Prostate gland (tissue), 2 donors: ENCODE data around the gene NIT1. TPM values are rescaled to one million over a fixed set of nuclear protein-coding genes. Genes with fewer than 3 reads are reported as not detected.

Source experiments
- DNase-seq: peaks from one replicate; pipeline ENCODE4 v3.0.0-alpha.2; 2019; ENCODE audit warnings: low spot score
- H3K27ac ChIP-seq, 2 donors: fragments of 200-600 bp; sonication (generic); 2 replicates each; pipeline ENCODE4 v1.5.1; 2017 to 2019
- H3K27me3 ChIP-seq: fragments of 200-600 bp; sonication (generic); replicated peaks from 2 replicates; pipeline ENCODE4 v1.5.1; 2019; ENCODE audit not compliant: insufficient read depth
- H3K36me3 ChIP-seq, 2 donors: fragments of 200-600 bp; sonication (generic); 1 replicate in 1 of 2; 2 replicates in 1 of 2; pipeline versions ENCODE4 v1.5.1 to v1.8.1; 2017 to 2019
- H3K4me1 ChIP-seq: fragments of 200-600 bp; sonication (generic); replicated peaks from 2 replicates; pipeline ENCODE4 v1.5.1; 2019
- H3K4me3 ChIP-seq, 2 donors: fragments of 200-600 bp; sonication (generic); 2 replicates each; pipeline ENCODE4 v1.5.1; 2017 to 2019
- H3K9me3 ChIP-seq: fragments of 200-600 bp; sonication (generic); 2 replicates; pipeline ENCODE4 v1.5.1; 2017
- CTCF ChIP-seq, 4 experiments: fragments of 200-600 bp in 2 of 4; fragments of 450-650 bp in 2 of 4; sonication (generic) in 2 of 4; IDR thresholded peaks; 1 replicate in 3 of 4; 2 replicates in 1 of 4; pipeline ENCODE4 v1.5.1; 2016 to 2019; ENCODE audit warnings: antibody characterized with exemption in 4 of 4, mild to moderate bottlenecking in 2 of 4, moderate library complexity in 2 of 4
- POLR2A ChIP-seq: fragments of 450-650 bp; IDR thresholded peaks from one replicate; pipeline ENCODE4 v1.6.1; 2016; ENCODE audit warnings: antibody characterized with exemption, mild to moderate bottlenecking
- POLR2AphosphoS5 ChIP-seq: sonication (generic); formaldehyde crosslinking; IDR thresholded peaks from one replicate; pipeline ENCODE4 v1.6.1; 2017; ENCODE audit warnings: antibody characterized with exemption
- WGBS: methylation state at CpG from one replicate; pipeline ENCODE4 v1.1.5; 2018; 5-methylcytosine and 5-hydroxymethylcytosine counted together
- intact Hi-C: fragments of 100-400 bp; cut with DNase I; formaldehyde crosslinking; loops from one replicate; pipeline ENCODE4 v1.14.2; 2022
- total RNA-seq, 2 donors: library from RNA; depleted of rRNA; stranded (reverse); fragments of >200 nt; gene quantifications; one replicate each; pipeline ENCODE4 v1.1.0, GENCODE V29; 2016

NIT1 gene
- total RNA-seq, 2 donors from 2014 or later, result 31.1 to 51.7 TPM

- no peaks in the 10 kb centered on the region for H3K27me3 ChIP-seq
- 100% methylated on average over 1 of the region's 1 CpG for WGBS
- no peaks in the 10 kb centered on the region for H3K4me1 ChIP-seq
- TF ChIP-seq CTCF (IDR thresholded peaks at IDR 0.05) (no peak), POLR2AphosphoS5 (no peak), POLR2A (no peak)
- no peaks in the 10 kb centered on the region for H3K9me3 ChIP-seq
- H3K4me3 ChIP-seq, result no peak overlapping the region
- no peaks in the 10 kb centered on the region for H3K36me3 ChIP-seq
- intact Hi-C loops, result no loop called here
- no peak for DNase-seq
- H3K27ac ChIP-seq, result no peak overlapping the region
Measured at GRCh38 chr1:161106431-161106830, 11.5 kb upstream of the NIT1 start.

- intact Hi-C loops, result no loop called here
Measured at GRCh38 chr1:161111117-161111516, 6.8 kb upstream of the NIT1 start.

GRCh38 chr1:161111527-161111926 lies 6.4 kb upstream of the NIT1 start:
- no peaks in the 10 kb centered on the region for H3K36me3 ChIP-seq
- no peaks in the 10 kb centered on the region for H3K9me3 ChIP-seq
- no peaks in the 10 kb centered on the region for H3K27me3 ChIP-seq
- intact Hi-C loops, result no loop called here
- H3K4me1 ChIP-seq, result no peaks in the 10 kb centered on the region
- no peak for DNase-seq
- no peak for TF ChIP-seq POLR2A
- no peak for TF ChIP-seq POLR2AphosphoS5
- no peak for TF ChIP-seq CTCF (IDR thresholded peaks at IDR 0.05)
- WGBS, result 91% methylated on average over 2 of the region's 2 CpGs
- H3K27ac ChIP-seq, result no peak overlapping the region
- H3K4me3 ChIP-seq, result no peak overlapping the region

More at GRCh38 chr1:161111117-161111516, 6.8 kb upstream of the NIT1 start:
- H3K36me3 ChIP-seq, result no peaks in the 10 kb centered on the region
- no peak overlapping the region for H3K27ac ChIP-seq
- H3K27me3 ChIP-seq, result no peaks in the 10 kb centered on the region
- no peaks in the 10 kb centered on the region for H3K4me1 ChIP-seq
- H3K4me3 ChIP-seq, result no peak overlapping the region
- TF ChIP-seq POLR2AphosphoS5 (no peak), CTCF (IDR thresholded peaks at IDR 0.05) (no peak), POLR2A (no peak)
- no peak for DNase-seq
- H3K9me3 ChIP-seq, result no peaks in the 10 kb centered on the region
- 98% methylated on average over 3 of the region's 3 CpGs for WGBS

GRCh38 chr1:161113915-161114314 lies 4.0 kb upstream of the NIT1 start:
- peaks cover 4% of the 10 kb centered on the region for H3K4me1 ChIP-seq
- TF ChIP-seq POLR2A (no peak), CTCF (IDR thresholded peaks at IDR 0.05) (no peak), POLR2AphosphoS5 (no peak)

GRCh38 chr1:161114556-161114955 lies 3.3 kb upstream of the NIT1 start:
- DNase-seq, result no peak
- Histone ChIP-seq H3K27ac (no peak overlapping the region), H3K4me1 (peaks cover 10% of the 10 kb centered on the region), H3K27me3 (no peaks in the 10 kb centered on the region), H3K4me3 (no peak overlapping the region), H3K36me3 (no peaks in the 10 kb centered on the region), H3K9me3 (no peaks in the 10 kb centered on the region)
- 76% methylated on average over 2 of the region's 2 CpGs for WGBS
- intact Hi-C loops, result no loop called here
- TF ChIP-seq POLR2A, result no peak
- TF ChIP-seq CTCF (IDR thresholded peaks at IDR 0.05), result no peak
- no peak for TF ChIP-seq POLR2AphosphoS5

More at GRCh38 chr1:161113915-161114314, 4.0 kb upstream of the NIT1 start:
- H3K4me3 ChIP-seq, result no peak overlapping the region
- H3K9me3 ChIP-seq, result no peaks in the 10 kb centered on the region
- DNase-seq, result no peak
- no peaks in the 10 kb centered on the region for H3K36me3 ChIP-seq
- H3K27ac ChIP-seq, result no peak overlapping the region
- 89% methylated on average over 1 of the region's 1 CpG for WGBS
- intact Hi-C loops, result no loop called here
- no peaks in the 10 kb centered on the region for H3K27me3 ChIP-seq
